Spinal cord (tissue), 10 donors: ENCODE results near the gene OR10V1. TPM values are rescaled to one million over a fixed set of nuclear protein-coding genes. Genes with fewer than 3 reads are reported as not detected.

Experiments
- DNase-seq, 6 donors: peaks; one replicate each; pipeline versions ENCODE4 v3.0.0 to v3.0.0-alpha.2; 2013 to 2015; ENCODE audit warnings: low spot score in 6 of 6, low read depth in 4 of 6
- H3K27ac ChIP-seq: one replicate; pipeline ENCODE4 v1.5.1; 2013; ENCODE audit warnings: low read depth, low read length, control low read depth
- H3K27me3 ChIP-seq: one replicate; pipeline ENCODE4 v1.6.1; 2013; ENCODE audit warnings: low read length; ENCODE audit not compliant: control insufficient read depth, insufficient read depth
- H3K36me3 ChIP-seq: one replicate; pipeline ENCODE4 v1.6.1; 2013; ENCODE audit warnings: low read length; ENCODE audit not compliant: control insufficient read depth, insufficient read depth
- H3K4me1 ChIP-seq: one replicate; pipeline ENCODE4 v1.6.1; 2013; ENCODE audit warnings: low read length; ENCODE audit not compliant: control insufficient read depth, insufficient read depth
- H3K4me3 ChIP-seq: one replicate; pipeline ENCODE4 v1.5.1; 2013; ENCODE audit warnings: low read depth, low read length, control low read depth
- H3K9me3 ChIP-seq: one replicate; pipeline ENCODE4 v1.6.1; 2013; ENCODE audit warnings: low read length; ENCODE audit not compliant: control insufficient read depth, insufficient read depth
- WGBS: methylation state at CpG from one replicate; pipeline ENCODE4 v1.1.5; 2013; ENCODE audit warnings: missing lambda C conversion rate; ENCODE audit not compliant: insufficient coverage; 5-methylcytosine and 5-hydroxymethylcytosine counted together
- polyA plus RNA-seq, 2 donors: library from polyadenylated mRNA; unstranded; fragments of 120-200 nt; gene quantifications; one replicate each; pipeline ENCODE4 v1.2.1, GENCODE V29; 2013; ENCODE audit not compliant: insufficient read length in 2 of 2
- total RNA-seq, 2 donors: library from RNA; depleted of rRNA in 1 of 2; stranded (reverse); fragments of 120-200 nt in 1 of 2; fragments of >200 nt in 1 of 2; gene quantifications; one replicate each; pipeline versions ENCODE4 v1.2.3 to v1.2.4, GENCODE V29; 2013 to 2014
- donor health status: healthy.

Gene OR10V1
- total and polyA plus RNA-seq, 4 donors: not detected

- no peak for DNase-seq
- Histone ChIP-seq H3K4me3 (no peak overlapping the region), H3K27ac (no peak overlapping the region), H3K9me3 (no peaks in the 10 kb centered on the region), H3K27me3 (no peaks in the 10 kb centered on the region), H3K36me3 (no peaks in the 10 kb centered on the region), H3K4me1 (peaks cover 11% of the 10 kb centered on the region)
- 93% methylated on average over 4 of the region's 11 CpGs for WGBS
These were observed 42.2 kb downstream of the OR10V1 start for GRCh38 chr11:59671471-59671870.

DNA sequence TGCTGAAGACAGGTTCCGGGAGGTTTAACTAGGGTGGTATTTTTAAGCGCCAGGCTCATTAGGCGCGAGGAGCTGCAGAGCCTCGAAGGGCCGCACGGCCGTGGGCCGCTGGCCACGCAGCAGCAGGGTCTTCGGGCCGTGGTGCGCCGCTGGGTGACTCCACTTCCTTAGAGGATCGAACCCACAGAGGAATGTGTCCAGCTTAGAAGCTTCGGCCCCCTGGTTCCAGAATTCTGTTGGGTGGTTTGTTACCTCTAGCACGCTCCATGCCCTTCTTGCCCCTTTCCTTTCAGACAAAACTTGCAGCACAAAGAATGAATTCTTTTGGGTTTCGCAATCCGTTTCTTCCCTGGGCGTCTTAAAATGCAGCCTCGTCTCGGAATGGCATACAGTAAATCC lies 44.0 kb downstream of the OR10V1 start:
- Histone ChIP-seq H3K4me1 (peaks cover 11% of the 10 kb centered on the region), H3K27me3 (no peaks in the 10 kb centered on the region), H3K36me3 (peaks cover 11% of the 10 kb centered on the region), H3K27ac (peak overlapping the region; percentile 100), H3K4me3 (peak overlapping the region; percentile 78), H3K9me3 (no peaks in the 10 kb centered on the region)
- under 1% methylated on average over 19 of the region's 22 CpGs for WGBS
- no peak for DNase-seq

DNA sequence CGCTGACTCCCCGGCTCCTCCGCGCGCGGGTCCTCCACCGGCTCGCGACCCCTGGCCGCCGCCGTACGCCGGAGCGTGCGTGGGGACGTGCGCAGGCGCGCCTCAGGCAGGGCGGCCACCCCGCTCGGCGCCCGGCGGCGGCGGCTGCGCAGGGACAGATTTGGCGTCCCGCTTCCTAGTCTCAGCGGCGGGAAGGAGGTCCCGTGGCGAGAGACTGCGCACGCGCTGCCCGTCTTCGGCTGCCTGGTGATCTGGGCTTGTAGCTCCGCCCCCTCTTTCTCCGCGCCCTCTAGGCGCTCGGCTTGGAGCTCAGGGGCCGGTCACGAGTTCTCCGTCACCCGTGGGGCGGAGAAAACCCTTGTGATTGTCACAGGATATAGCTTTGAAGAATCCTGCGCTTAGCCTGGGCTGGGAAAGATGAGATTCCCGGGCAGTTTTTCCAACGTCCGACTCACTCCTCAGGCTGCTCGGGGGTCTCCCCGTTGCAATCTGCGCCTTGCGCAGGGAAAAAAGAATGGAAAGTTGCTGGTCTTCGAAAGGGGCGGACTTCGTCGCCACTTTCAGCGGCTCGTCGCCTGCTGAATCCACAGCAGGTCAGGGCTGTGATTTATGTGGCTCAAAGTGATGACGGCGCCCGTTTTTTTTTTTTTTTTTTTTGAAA lies 44.6 kb downstream of the OR10V1 start, which contains the start of gene PATL1:
Gene PATL1, minus strand, starts transcription at position 88 of the 661 bp plus-strand sequence. CDS start 142 bp downstream, outside the sequence.
- no peaks in the 10 kb centered on the region for H3K27me3 ChIP-seq
- peak within 1 kb of the TSS; percentile 78 for H3K4me3 ChIP-seq
- peak within 1 kb of the TSS; percentile 100 for H3K27ac ChIP-seq
- peak; percentile 94 to 100 (median 98) for DNase-seq
- H3K36me3 ChIP-seq: peaks cover 14% of the 10 kb centered on the region
- no peaks in the 10 kb centered on the region for H3K9me3 ChIP-seq
- WGBS: under 1% methylated on average over 66 of the region's 68 CpGs
- peaks cover 11% of the 10 kb centered on the region for H3K4me1 ChIP-seq

DNA sequence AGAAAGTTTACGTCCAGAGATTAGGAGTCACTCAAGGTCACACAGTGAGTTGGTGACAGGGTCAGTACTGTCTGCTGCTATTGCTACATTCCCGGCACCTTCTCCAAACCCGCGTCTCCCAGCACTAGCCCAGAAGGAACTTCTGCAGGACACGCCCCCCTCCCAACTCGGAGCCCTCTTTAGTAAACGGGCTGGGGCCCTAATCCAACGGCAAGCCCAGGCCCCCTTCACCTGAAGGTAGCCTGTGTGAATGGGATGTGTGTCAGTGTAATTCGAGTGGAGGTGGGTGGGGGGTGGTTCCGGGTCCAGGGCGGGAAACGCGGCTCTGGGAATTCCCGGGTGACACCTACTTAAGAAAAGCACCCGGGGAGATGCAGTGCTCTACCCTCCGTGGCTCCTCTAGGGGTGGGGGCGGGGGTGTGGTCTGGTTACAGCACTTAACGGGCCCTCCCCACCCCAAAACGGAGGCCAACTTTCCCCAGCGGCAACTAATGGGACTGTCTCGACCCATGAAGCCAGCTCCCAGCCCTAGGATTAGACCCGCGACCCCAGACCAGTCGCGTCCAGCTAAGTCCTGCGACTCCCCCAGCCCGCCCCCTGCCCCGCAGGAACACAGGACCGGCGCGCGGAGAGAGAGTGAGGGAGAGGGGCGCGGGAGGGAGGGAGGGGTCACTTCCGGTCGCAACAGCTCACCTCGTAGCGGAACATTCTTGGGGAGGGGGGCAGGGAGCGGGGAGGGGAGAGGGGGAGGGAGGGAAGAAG lies 45.3 kb downstream of the OR10V1 start:
- no peaks in the 10 kb centered on the region for H3K9me3 ChIP-seq
- WGBS: 0% methylated on average over 8 of the region's 39 CpGs
- peak overlapping the region; percentile 78 for H3K4me3 ChIP-seq
- peaks cover 11% of the 10 kb centered on the region for H3K4me1 ChIP-seq
- peak in 3 of 6 donors; percentile 5 to 9 (median 5) for DNase-seq
- peak overlapping the region; percentile 71 for H3K27ac ChIP-seq
- no peaks in the 10 kb centered on the region for H3K27me3 ChIP-seq
- peaks cover 14% of the 10 kb centered on the region for H3K36me3 ChIP-seq

DNA sequence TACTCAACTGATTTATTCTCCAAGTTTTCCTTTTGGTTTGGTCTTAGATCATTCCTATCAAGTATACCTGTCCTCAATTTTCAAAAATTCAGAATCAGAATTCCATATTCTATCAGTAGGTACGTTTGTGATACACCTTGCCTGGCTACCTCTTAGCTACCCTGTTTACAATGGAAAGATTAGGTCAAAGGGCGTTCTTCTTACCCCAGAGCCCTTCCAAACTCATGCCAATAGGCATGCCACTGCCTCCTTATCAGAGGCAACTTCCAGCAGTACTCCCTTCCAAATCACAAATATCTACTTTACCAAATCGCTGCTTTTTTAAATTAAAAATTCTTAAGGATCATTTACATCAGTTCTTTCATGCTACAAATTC lies 45.8 kb downstream of the OR10V1 start:
- WGBS: 22% methylated on average over 1 of the region's 3 CpGs
- Histone ChIP-seq H3K36me3 (peaks cover 14% of the 10 kb centered on the region), H3K4me3 (peak overlapping the region; percentile 78), H3K9me3 (no peaks in the 10 kb centered on the region), H3K27me3 (no peaks in the 10 kb centered on the region), H3K4me1 (peaks cover 11% of the 10 kb centered on the region), H3K27ac (peak overlapping the region; percentile 15)
- peak in 1 of 6 donors; percentile 0 for DNase-seq

GRCh38 chr11:59666969-59667368 lies 46.7 kb downstream of the OR10V1 start:
- peaks cover 11% of the 10 kb centered on the region for H3K4me1 ChIP-seq
- no peaks in the 10 kb centered on the region for H3K27me3 ChIP-seq
- peaks cover 14% of the 10 kb centered on the region for H3K36me3 ChIP-seq
- no peak for DNase-seq
- WGBS: no CpG with 5 or more reads among the region's 1 CpG
- no peak overlapping the region for H3K27ac ChIP-seq
- H3K4me3 ChIP-seq: no peak overlapping the region
- H3K9me3 ChIP-seq: no peaks in the 10 kb centered on the region

Other genes with a start within 250 kb of the OR10V1 start
- not detected for gene OR4D10, start 240.5 kb downstream of the OR10V1 start, total RNA-seq
- gene OR4D10, start 240.5 kb downstream of the OR10V1 start, polyA plus RNA-seq: not detected
- gene OR4D11, start 210.3 kb downstream of the OR10V1 start, total RNA-seq: not detected
- gene OR4D11, start 210.3 kb downstream of the OR10V1 start, polyA plus RNA-seq: not detected
- not detected for gene OR4D9, start 202.3 kb downstream of the OR10V1 start, total RNA-seq
- under 1 TPM in 1 of 2 donors, not detected in 1; 0.05 TPM for gene OR4D9, start 202.3 kb downstream of the OR10V1 start, polyA plus RNA-seq
- 10 to 100 TPM; 28.6 to 42.6 TPM for gene OSBP, start 98.1 kb downstream of the OR10V1 start, total RNA-seq
- 10 to 100 TPM; 33.2 to 35.9 TPM for gene OSBP, start 98.1 kb downstream of the OR10V1 start, polyA plus RNA-seq
- gene PATL1, start 44.8 kb downstream of the OR10V1 start, total RNA-seq: 10 to 100 TPM in 1 of 2 donors, 1 to 10 TPM in 1; 7.0 to 12.3 TPM
- 10 to 100 TPM; 29.7 to 30.4 TPM for gene PATL1, start 44.8 kb downstream of the OR10V1 start, polyA plus RNA-seq
- 10 to 100 TPM; 10.1 to 11.4 TPM for gene STX3, start 41.5 kb upstream of the OR10V1 start, total RNA-seq
- 10 to 100 TPM; 12.2 to 15.5 TPM for gene STX3, start 41.5 kb upstream of the OR10V1 start, polyA plus RNA-seq
- 10 to 100 TPM; 26.6 to 54.1 TPM for gene MRPL16, start 96.9 kb upstream of the OR10V1 start, total RNA-seq
- 10 to 100 TPM; 40.5 to 50.0 TPM for gene MRPL16, start 96.9 kb upstream of the OR10V1 start, polyA plus RNA-seq
- gene CBLIF, start 131.7 kb upstream of the OR10V1 start, total RNA-seq: not detected
- not detected for gene CBLIF, start 131.7 kb upstream of the OR10V1 start, polyA plus RNA-seq
- 1 to 10 TPM in 1 of 2 donors, not detected in 1; 7.0 TPM for gene TCN1, start 152.6 kb upstream of the OR10V1 start, total RNA-seq
- gene TCN1, start 152.6 kb upstream of the OR10V1 start, polyA plus RNA-seq: not detected
- not detected for gene OOSP3, start 164.9 kb upstream of the OR10V1 start, total RNA-seq
- not detected for gene OOSP3, start 164.9 kb upstream of the OR10V1 start, polyA plus RNA-seq
- gene OOSP1, start 224.6 kb upstream of the OR10V1 start, total RNA-seq: not detected
- not detected for gene OOSP1, start 224.6 kb upstream of the OR10V1 start, polyA plus RNA-seq